K562 (cell line): ENCODE measurements around the gene RBMX. TPM values are rescaled to one million over a fixed set of nuclear protein-coding genes. Genes with fewer than 3 reads are reported as not detected.
A peak's percentile ranks its signal among the peaks of the same experiment; 100 is the strongest.

ENCODE experiments used
- ATAC-seq: fragments of 200-7000 bp; cut with Tn5 transposase; 3 replicates; pipeline ENCODE4 v1.9.1; 2020; ENCODE audit warnings: moderate library complexity
- BruUV-seq: library from RNA; stranded (reverse); fragments of 400-500 nt; replicated peaks from 2 replicates; lab custom pipeline; 2021; lab: Mats Ljungman, UMichigan
- CTCF ChIA-PET: fragments of 300-600 bp; formaldehyde crosslinking; extraction: SDS; loops from one replicate; lab custom pipeline; 2021; ENCODE audit warnings: low intra/inter-chr PET ratio; lab: Yijun Ruan, JAX
- POLR2A ChIA-PET: fragments of 300-600, 350-650 bp; sonication (Branson Sonifier 250); formaldehyde crosslinking; extraction: SDS; loops from one replicate; lab custom pipeline; 2021; ENCODE audit warnings: antibody characterized with exemption, inconsistent platforms; lab: Yijun Ruan, JAX
- DNase-seq, 4 experiments: peaks; one replicate each; pipeline versions ENCODE4 v3.0.0 to v3.0.0-alpha.2; 2011 to 2018; ENCODE audit warnings: low spot score in 3 of 4, mixed read lengths in 3 of 4; ENCODE audit errors: extremely low read depth in 1 of 4
- FAIRE-seq: peaks from 2 replicates; lab custom pipeline; 2011; peaks lifted over from hg19 to GRCh38; lab: Jason Lieb, UNC
- H2AFZ ChIP-seq: 2 replicates; pipeline ENCODE4 v1.6.0; 2011; ENCODE audit warnings: low read depth, low read length, control low read depth, inconsistent platforms
- H3K27ac ChIP-seq: fragments of 200-600 bp; 3 replicates; pipeline ENCODE4 v1.8.0; 2011; ENCODE audit warnings: low read depth, mild to moderate bottlenecking, control low read depth, inconsistent platforms, low read length, moderate library complexity, mixed read lengths; ENCODE audit errors: extremely low read depth
- H3K27me3 ChIP-seq, 2 experiments: fragments of 300-600 bp in 1 of 2; 2 replicates in 1 of 2; 3 replicates in 1 of 2; pipeline versions ENCODE4 v1.6.0 to v1.8.0; 2011; ENCODE audit warnings: inconsistent platforms in 2 of 2, low read length in 2 of 2, mild to moderate bottlenecking in 1 of 2, mixed read lengths in 1 of 2, moderate library complexity in 1 of 2; ENCODE audit not compliant: control insufficient read depth in 2 of 2, insufficient read depth in 2 of 2
- H3K36me3 ChIP-seq: fragments of 300-600 bp; 3 replicates; pipeline ENCODE4 v1.8.0; 2011; ENCODE audit warnings: mild to moderate bottlenecking, low read length, inconsistent platforms; ENCODE audit not compliant: control insufficient read depth, insufficient read depth
- H3K4me1 ChIP-seq, 2 experiments: fragments of 200-600 bp in 1 of 2; replicated peaks in 1 of 2; 2 replicates in 1 of 2; 3 replicates in 1 of 2; pipeline versions ENCODE4 v1.5.1 to v1.8.0; 2011; ENCODE audit warnings: inconsistent platforms in 2 of 2, low read length in 2 of 2, mild to moderate bottlenecking in 1 of 2, mixed read lengths in 1 of 2, moderate library complexity in 1 of 2; ENCODE audit not compliant: control insufficient read depth in 2 of 2, insufficient read depth in 2 of 2
- H3K4me2 ChIP-seq: 2 replicates; pipeline ENCODE4 v1.6.1; 2011; ENCODE audit warnings: low read length, control low read depth, inconsistent platforms, mixed read lengths; ENCODE audit not compliant: insufficient read depth
- H3K4me3 ChIP-seq: fragments of 200-600 bp; sonication (generic), shearing (Covaris generic); 2 replicates; pipeline ENCODE4 v1.5.1; 2016; ENCODE audit warnings: control low read depth, inconsistent platforms
- H3K79me2 ChIP-seq: fragments of 200-600 bp; 3 replicates; pipeline ENCODE4 v1.8.0; 2011; ENCODE audit warnings: low read length, inconsistent platforms; ENCODE audit not compliant: control insufficient read depth, insufficient read depth
- H3K9ac ChIP-seq, 2 experiments: 2 replicates each; pipeline versions ENCODE4 v1.6.0 to v1.6.1; 2011; ENCODE audit warnings: low read depth in 2 of 2, low read length in 2 of 2, control low read depth in 1 of 2, inconsistent platforms in 1 of 2, mild to moderate bottlenecking in 1 of 2, mixed read lengths in 1 of 2; ENCODE audit not compliant: insufficient read depth in 1 of 2
- H3K9me1 ChIP-seq: one replicate; pipeline ENCODE4 v1.6.0; 2011; ENCODE audit warnings: inconsistent platforms, mild to moderate bottlenecking, low read length, moderate library complexity; ENCODE audit not compliant: control insufficient read depth, insufficient read depth
- H3K9me3 ChIP-seq: replicated peaks from 2 replicates; pipeline ENCODE4 v1.5.1; 2011; ENCODE audit warnings: low read depth, low read length, inconsistent platforms; ENCODE audit not compliant: control insufficient read depth, insufficient read depth
- H4K20me1 ChIP-seq: replicated peaks from 2 replicates; pipeline ENCODE4 v1.6.1; 2011; ENCODE audit warnings: low read length, inconsistent platforms, mixed read lengths; ENCODE audit not compliant: control insufficient read depth, insufficient read depth
- C11orf30 ChIP-seq: fragments of 450-650 bp; IDR thresholded peaks from 2 replicates; pipeline ENCODE4 v1.6.1; 2016; ENCODE audit warnings: low read depth, mild to moderate bottlenecking
- FOXA1 ChIP-seq: fragments of 450-650 bp; IDR thresholded peaks from 2 replicates; pipeline ENCODE4 v1.6.1; 2016; ENCODE audit warnings: mild to moderate bottlenecking, borderline replicate concordance
- ILF3 ChIP-seq: fragments of 450-650 bp; IDR thresholded peaks from 2 replicates; pipeline ENCODE4 v1.6.1; 2018; ENCODE audit warnings: antibody characterized with exemption, mild to moderate bottlenecking, moderate library complexity, borderline replicate concordance
- MAFG ChIP-seq: fragments of 450-650 bp; conservative IDR thresholded peaks from 2 replicates; pipeline ENCODE4 v1.6.1; 2016; ENCODE audit warnings: missing genetic modification characterization, missing compliant biosample characterization
- MAFK ChIP-seq: IDR thresholded peaks from 2 replicates; pipeline ENCODE4 v1.6.1; 2011; ENCODE audit warnings: low read length, improper control_type of control experiment
- MEF2A ChIP-seq: IDR thresholded peaks from 2 replicates; pipeline ENCODE4 v1.6.1; 2011; ENCODE audit warnings: low read depth, mild to moderate bottlenecking, low read length, moderate library complexity; ENCODE audit not compliant: control insufficient read depth
- PHB2 ChIP-seq: fragments of 450-650 bp; IDR thresholded peaks from 2 replicates; pipeline ENCODE4 v1.6.1; 2017; ENCODE audit warnings: low read depth
- PHF8 ChIP-seq: fragments of 200-600 bp; sonication (generic); IDR thresholded peaks from 2 replicates; pipeline ENCODE4 v1.6.1; 2012; ENCODE audit warnings: mixed run types, mild to moderate bottlenecking, inconsistent platforms, low read length, moderate library complexity, borderline replicate concordance
- POLR2A ChIP-seq: fragments of 450-650 bp; conservative IDR thresholded peaks from 2 replicates; pipeline ENCODE4 v1.6.1; 2016
- POLR2G ChIP-seq: fragments of 200-400 bp; formaldehyde crosslinking; IDR thresholded peaks from 2 replicates; pipeline ENCODE4 v1.6.1; 2017; ENCODE audit warnings: low read depth, mild to moderate bottlenecking, antibody characterized with exemption, low read length, moderate library complexity
- RFX7 ChIP-seq: fragments of 250-450 bp; sonication (Bioruptor Pico); IDR thresholded peaks from 2 replicates; pipeline ENCODE4 v1.5.1; 2021; ENCODE audit warnings: mild to moderate bottlenecking
- ZNF316 ChIP-seq: fragments of 450-650 bp; IDR thresholded peaks from 2 replicates; pipeline ENCODE4 v1.6.1; 2016
- WGBS: fragments of 100-300 bp; shearing (Covaris generic); methylation state at CpG from one replicate; pipeline ENCODE4 v1.1.6; 2016; ENCODE audit warnings: low coverage, mixed read lengths; ENCODE audit not compliant: insufficient coverage; ENCODE audit errors: missing lambda C conversion rate; 5-methylcytosine and 5-hydroxymethylcytosine counted together
- in situ Hi-C: fragments of 300-500 bp; cut with MboI; formaldehyde crosslinking; loops from 4 replicates; pipeline ENCODE4 v1.15.0; 2018; ENCODE audit warnings: inconsistent platforms, mixed read lengths
- intact Hi-C: fragments of 100-400 bp; cut with micrococcal nuclease; formaldehyde crosslinking; loops from 2 replicates; pipeline ENCODE4 v1.14.2; 2022
- polyA plus RNA-seq, 8 experiments: library from polyadenylated mRNA; depleted of rRNA in 4 of 8; stranded (reverse) in 5 of 8; unstranded in 3 of 8; fragments of >200 nt; fragmentation: Nextera tagmentation in 2 of 8; fragmentation: Illumina TruSeq in 1 of 8; extraction: Ambion mirVana in 2 of 8; extraction: Trizol in 1 of 8; gene quantifications; 2 replicates each; pipeline versions ENCODE4 v1.2.1 to v1.2.3, GENCODE V29; 2011 to 2014; ENCODE audit warnings: inconsistent platforms in 1 of 8, missing spikeins in 1 of 8
- total RNA-seq, 7 experiments: library from RNA; depleted of rRNA in 6 of 7; stranded (reverse); fragments of >200 nt in 6 of 7; fragmentation: Illumina TruSeq in 2 of 7; extraction: Trizol in 2 of 7; gene quantifications; 2 replicates each; pipeline versions ENCODE4 v1.2.1 to v1.2.3, GENCODE V29; 2011 to 2021; ENCODE audit warnings: low replicate concordance in 1 of 7
- TF ChIP-seq, protein P1 (sequence below): fragments of 450-650 bp; IDR thresholded peaks from 2 replicates; pipeline ENCODE4 v1.6.1; 2017; ENCODE audit warnings: antibody characterized with exemption
- TF ChIP-seq, protein P2 (sequence below): sonication (generic); formaldehyde crosslinking; IDR thresholded peaks from 2 replicates; pipeline ENCODE4 v1.8.0; 2023; ENCODE audit warnings: missing genetic modification reagents, mild to moderate bottlenecking, borderline replicate concordance

The RBMX gene
- total and polyA plus RNA-seq, 9 of the 15 experiments (the other 6 are each of a cell fraction or from before 2014, with no cell fraction given), result 405 to 671 (median 540) TPM

DNA sequence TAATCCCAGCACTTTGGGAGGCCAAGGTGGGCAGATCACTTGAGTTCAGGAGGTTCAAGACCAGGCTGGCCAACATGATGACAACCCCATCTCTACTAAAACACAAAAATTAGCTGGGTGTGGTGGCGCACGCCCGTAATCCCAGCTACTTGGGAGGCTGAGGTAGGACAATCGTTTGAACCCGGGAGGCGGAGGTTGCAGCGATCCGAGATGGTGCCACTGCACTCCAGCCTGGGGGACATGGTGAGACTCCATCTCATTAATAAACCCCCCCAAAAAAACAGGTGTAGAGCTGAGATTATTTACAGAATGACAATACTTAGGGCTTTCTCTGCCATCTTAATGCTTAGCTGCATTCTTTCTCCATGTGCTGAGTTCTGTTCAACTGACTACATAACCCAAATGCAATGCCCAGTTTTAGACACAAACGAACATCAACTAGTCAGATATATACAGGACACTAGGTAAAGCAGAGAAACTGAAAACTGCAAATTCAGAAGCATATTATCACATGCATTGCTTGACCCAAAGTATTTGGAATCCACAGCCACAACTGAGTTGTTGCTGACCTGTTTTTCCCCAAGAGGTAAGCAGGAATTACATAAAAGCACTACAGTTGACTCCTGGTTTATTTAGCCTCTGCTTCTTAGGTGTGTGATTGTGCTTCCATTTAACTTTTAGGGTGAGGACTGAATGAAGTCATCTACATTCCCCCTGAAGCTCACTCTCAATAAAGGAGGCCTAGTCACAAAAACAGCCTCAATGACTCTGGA, 12.1 kb downstream of the RBMX start (continued):
- TF ChIP-seq, protein P1, sequence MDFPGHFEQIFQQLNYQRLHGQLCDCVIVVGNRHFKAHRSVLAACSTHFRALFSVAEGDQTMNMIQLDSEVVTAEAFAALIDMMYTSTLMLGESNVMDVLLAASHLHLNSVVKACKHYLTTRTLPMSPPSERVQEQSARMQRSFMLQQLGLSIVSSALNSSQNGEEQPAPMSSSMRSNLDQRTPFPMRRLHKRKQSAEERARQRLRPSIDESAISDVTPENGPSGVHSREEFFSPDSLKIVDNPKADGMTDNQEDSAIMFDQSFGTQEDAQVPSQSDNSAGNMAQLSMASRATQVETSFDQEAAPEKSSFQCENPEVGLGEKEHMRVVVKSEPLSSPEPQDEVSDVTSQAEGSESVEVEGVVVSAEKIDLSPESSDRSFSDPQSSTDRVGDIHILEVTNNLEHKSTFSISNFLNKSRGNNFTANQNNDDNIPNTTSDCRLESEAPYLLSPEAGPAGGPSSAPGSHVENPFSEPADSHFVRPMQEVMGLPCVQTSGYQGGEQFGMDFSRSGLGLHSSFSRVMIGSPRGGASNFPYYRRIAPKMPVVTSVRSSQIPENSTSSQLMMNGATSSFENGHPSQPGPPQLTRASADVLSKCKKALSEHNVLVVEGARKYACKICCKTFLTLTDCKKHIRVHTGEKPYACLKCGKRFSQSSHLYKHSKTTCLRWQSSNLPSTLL, result no peak
- no peak for TF ChIP-seq FOXA1

DNA sequence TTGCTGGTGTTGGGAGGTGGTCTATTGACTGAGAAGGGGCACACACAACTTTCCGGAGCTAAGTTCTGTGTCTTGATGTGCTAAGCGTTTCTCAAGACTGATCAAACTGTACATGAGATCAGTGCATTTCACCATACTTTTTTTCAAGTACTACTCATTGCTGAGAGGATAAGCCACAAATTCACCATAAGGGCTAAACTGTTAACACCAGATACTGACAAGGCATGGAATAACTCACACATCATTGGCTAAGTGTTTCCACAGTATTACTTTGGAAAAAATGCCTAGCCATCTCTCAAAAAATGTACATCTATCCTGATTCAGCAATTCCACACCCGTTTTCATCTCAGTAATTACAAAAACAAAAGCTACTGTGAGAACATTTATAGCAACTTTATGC, 13.0 kb downstream of the RBMX start:
- 49% methylated on average over 3 of the region's 3 CpGs for WGBS
- Histone ChIP-seq H3K9me3 (no peaks in the 10 kb centered on the region), H3K9ac (no peak overlapping the region), H3K4me3 (no peak overlapping the region), H3K27me3 (no peaks in the 10 kb centered on the region), H4K20me1 (peaks cover 12% of the 10 kb centered on the region), H3K79me2 (peaks cover 36% of the 10 kb centered on the region), H3K4me1 (no peaks in the 10 kb centered on the region; a peak in 2 of 5 replicates), H3K27ac (peak overlapping the region; percentile 39; the same call in 2 of the 3 replicates), H3K4me2 (no peak overlapping the region), H2AFZ (no peak overlapping the region), H3K9me1 (no peaks in the 10 kb centered on the region), H3K36me3 (peaks cover 82% of the 10 kb centered on the region)
- ATAC-seq (peak; percentile 30), DNase-seq (peak in 1 of 4 experiments; percentile 8), FAIRE-seq (peak; percentile 15)
- intact Hi-C loops, result loop anchor here (10.0 kb wide), 1 partner anchor 153 kb away; no protein-coding TSS in a partner anchor
- no TSS peak for BruUV-seq
- CTCF ChIA-PET, result no interaction called here
- in situ Hi-C loops, result no loop called here
- POLR2A ChIA-PET, result interaction anchor here (0.5 to 4.9 kb wide), 8 partner anchors 10 to 894 kb away, joined by 3 to 24 read pairs (median 4); partner anchors contain the start of genes MMGT1 and RBMX
- no peak for TF ChIP-seq PHB2
- TF ChIP-seq PHF8, result no peak
- peak; percentile 64; the same call in 1 of the 2 replicates for TF ChIP-seq MAFK
- TF ChIP-seq ILF3, result peak; percentile 22; the same call in 1 of the 2 replicates
- TF ChIP-seq C11orf30, result peak; percentile 81
- TF ChIP-seq ZNF316, result peak; percentile 87
- 0 out of 2 replicates have a peak, but pooled peaks have one; percentile 19 for TF ChIP-seq RFX7 (CRISPR knock-in tag)
- TF ChIP-seq, protein P2, sequence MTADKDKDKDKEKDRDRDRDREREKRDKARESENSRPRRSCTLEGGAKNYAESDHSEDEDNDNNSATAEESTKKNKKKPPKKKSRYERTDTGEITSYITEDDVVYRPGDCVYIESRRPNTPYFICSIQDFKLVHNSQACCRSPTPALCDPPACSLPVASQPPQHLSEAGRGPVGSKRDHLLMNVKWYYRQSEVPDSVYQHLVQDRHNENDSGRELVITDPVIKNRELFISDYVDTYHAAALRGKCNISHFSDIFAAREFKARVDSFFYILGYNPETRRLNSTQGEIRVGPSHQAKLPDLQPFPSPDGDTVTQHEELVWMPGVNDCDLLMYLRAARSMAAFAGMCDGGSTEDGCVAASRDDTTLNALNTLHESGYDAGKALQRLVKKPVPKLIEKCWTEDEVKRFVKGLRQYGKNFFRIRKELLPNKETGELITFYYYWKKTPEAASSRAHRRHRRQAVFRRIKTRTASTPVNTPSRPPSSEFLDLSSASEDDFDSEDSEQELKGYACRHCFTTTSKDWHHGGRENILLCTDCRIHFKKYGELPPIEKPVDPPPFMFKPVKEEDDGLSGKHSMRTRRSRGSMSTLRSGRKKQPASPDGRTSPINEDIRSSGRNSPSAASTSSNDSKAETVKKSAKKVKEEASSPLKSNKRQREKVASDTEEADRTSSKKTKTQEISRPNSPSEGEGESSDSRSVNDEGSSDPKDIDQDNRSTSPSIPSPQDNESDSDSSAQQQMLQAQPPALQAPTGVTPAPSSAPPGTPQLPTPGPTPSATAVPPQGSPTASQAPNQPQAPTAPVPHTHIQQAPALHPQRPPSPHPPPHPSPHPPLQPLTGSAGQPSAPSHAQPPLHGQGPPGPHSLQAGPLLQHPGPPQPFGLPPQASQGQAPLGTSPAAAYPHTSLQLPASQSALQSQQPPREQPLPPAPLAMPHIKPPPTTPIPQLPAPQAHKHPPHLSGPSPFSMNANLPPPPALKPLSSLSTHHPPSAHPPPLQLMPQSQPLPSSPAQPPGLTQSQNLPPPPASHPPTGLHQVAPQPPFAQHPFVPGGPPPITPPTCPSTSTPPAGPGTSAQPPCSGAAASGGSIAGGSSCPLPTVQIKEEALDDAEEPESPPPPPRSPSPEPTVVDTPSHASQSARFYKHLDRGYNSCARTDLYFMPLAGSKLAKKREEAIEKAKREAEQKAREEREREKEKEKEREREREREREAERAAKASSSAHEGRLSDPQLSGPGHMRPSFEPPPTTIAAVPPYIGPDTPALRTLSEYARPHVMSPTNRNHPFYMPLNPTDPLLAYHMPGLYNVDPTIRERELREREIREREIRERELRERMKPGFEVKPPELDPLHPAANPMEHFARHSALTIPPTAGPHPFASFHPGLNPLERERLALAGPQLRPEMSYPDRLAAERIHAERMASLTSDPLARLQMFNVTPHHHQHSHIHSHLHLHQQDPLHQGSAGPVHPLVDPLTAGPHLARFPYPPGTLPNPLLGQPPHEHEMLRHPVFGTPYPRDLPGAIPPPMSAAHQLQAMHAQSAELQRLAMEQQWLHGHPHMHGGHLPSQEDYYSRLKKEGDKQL (CRISPR knock-in tag), result no peak
- peak; percentile 27; the same call in 1 of the 2 replicates for TF ChIP-seq POLR2G
- TF ChIP-seq POLR2A, result peak; percentile 58; the same call in 1 of the 2 replicates
- peak; percentile 53 for TF ChIP-seq MAFG (tag)
- no peak for TF ChIP-seq MEF2A
